Right lung (tissue), 5 donors: ENCODE results near the gene ZNF318. TPM values are rescaled to one million over a fixed set of nuclear protein-coding genes. Genes with fewer than 3 reads are reported as not detected.
"Not testable (repeated sequence)": the region's sequence is repeated elsewhere in the genome, so short reads cannot be mapped to it uniquely, and the experiment has no call there.

ENCODE experiments used
- DNase-seq, 2 donors: peaks; one replicate each; pipeline ENCODE4 v3.0.0-alpha.2; 2013
- polyA plus RNA-seq, 5 donors: library from polyadenylated mRNA; unstranded; fragments of 120-200 nt; gene quantifications; one replicate each; pipeline versions ENCODE4 v1.2.1 to v1.2.3, GENCODE V29; 2013; ENCODE audit warnings: inconsistent platforms in 1 of 5, low replicate concordance in 1 of 5; ENCODE audit not compliant: insufficient read length in 5 of 5, insufficient read depth in 1 of 5

Gene ZNF318
- polyA plus RNA-seq, 5 donors: 25.8 to 35.4 (median 31.6) TPM

DNA sequence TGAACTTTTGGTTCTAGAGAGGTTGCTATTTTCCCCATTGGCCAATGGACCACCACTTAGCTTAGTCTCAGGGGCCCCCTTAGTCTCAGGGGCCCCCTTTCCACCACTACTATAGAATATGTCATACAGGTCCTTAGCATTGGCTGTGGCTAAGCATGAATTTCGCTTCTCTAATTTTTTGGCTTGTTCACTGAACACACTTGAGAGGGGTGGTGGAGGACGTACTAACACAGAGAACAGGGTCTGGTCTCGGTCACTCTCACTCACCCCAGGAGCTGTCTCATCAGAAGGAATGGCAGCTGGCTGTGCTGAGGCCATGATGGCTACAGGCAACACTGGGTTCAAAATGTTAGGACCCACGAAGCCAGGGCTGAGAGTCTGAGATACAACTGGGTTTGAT lies 30.3 kb downstream of the ZNF318 start:
- DNase-seq: no peak

DNA sequence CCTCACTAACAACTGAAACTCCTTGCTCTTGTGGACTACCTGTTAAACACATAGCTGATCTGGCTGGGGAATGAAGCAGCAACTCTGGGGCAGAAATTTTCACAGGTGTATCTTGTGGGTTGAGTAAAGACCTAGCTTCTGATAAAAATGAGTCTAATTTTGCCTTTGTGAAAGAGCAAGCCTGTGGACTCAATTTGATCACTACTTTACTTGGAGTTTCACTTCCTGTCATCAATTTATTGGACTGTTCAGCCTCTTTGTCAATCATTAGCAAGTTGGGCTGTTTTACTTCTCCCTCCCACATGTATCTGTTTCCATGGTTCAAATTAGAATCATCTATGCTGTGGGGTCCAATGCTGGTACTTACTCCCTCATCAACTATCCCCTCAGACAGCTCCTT lies 31.2 kb downstream of the ZNF318 start:
- no peak for DNase-seq

DNA sequence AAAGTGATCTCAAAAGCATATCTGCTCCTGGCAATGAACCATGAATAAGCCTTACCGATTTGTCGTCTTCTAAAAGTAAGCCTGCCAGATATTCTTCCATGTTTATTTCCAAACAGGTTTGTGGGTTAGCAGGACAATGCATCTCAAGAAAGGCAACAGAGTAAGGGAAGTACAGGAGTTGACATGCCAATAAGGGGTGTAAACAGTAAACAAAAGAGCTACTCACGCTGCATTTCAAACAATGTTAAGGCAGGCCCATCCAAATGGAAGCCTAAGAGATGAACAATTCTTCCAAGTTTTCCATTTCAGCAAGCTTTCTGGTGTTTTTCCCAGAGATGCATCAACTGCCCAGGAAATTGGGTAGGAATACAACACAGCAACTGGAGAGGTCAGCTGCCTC lies 33.1 kb downstream of the ZNF318 start:
- DNase-seq: no peak

DNA sequence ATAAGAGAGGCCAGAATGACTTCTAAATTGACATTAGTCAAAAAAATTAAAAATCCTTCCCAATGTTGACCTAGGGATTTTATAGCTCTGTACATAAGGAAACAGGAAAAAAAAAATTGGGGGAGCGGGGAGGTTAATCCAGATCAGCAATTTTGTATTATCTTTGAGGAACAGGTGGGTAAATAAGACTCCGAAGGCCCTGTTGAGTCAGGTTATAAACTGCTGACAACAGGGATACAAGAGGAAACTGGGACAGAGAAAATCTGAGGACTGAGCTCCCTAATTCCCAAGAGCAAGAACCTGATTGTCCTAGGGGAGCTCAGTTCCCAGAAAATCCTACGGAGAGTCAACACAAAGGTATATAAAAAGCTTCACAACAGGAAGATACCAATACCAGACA lies 34.0 kb downstream of the ZNF318 start:
- DNase-seq: no peak

DNA sequence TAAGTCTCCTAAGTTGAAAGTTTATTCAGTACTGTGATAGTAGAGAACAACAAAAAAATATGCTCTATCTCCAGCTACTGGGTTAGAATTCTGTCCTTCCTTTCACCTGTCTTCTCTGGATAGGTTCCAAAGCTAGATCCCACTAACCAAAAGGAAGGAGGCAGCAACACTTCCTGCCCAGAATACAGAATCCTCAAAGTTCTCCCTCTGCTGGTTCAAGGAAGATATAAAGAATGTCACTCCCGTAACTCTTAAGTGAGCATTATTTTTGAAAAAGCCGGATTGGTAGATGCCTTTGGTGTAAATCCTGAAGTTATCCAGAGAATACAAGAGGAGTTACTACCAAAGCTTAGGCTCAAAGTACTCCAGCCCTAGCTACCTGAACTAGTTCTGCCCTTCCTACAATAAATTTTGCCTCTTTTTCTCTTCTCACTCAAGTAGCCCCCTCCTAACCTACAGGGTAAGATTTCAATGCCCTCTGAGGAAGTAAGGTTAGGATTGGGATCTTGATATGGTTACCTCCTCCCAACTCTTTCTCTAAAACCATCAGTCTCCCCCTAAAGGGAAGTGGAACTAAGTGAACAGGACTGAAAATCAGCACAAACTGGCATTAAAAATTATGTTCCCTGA lies 34.9 kb downstream of the ZNF318 start:
- DNase-seq: peak; percentile 26 to 30

DNA sequence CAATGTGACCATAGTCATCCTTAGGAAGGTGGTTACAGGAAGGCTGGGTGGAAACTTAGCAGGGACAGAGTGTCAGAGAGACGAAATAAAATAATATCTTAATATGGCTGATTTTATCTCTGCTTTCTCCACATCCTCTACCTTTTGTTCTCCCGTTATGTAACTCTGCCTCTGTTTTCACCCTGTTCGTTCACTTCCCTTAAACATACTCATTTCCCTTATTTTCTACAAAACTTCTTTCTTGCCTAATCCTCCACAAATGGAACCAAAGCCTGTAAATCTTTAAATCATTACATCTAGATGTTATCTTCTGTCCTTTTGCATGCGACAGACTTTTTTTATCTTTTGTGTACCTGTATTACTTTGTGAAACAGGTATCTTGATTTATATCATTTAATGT lies 37.6 kb downstream of the ZNF318 start:
- DNase-seq: no peak

DNA sequence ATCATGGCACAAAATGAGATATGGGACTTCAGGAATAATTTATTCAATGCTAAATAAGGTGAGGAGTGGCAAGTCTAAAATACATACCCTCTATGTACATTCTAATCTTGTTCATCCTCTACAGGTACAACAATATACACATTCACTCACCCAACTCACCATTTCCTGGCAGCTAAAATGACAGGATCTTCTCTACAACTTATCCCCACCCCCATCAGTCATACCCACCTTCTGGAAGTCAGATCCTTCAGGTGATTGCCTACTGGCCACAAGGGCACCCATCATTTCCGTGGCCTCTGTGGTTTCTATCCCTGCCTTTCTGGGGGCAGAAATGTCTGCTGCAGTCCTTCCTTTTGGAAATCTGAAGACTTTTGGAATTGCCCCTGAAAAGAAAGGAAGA lies 38.0 kb downstream of the ZNF318 start:
- no peak for DNase-seq

DNA sequence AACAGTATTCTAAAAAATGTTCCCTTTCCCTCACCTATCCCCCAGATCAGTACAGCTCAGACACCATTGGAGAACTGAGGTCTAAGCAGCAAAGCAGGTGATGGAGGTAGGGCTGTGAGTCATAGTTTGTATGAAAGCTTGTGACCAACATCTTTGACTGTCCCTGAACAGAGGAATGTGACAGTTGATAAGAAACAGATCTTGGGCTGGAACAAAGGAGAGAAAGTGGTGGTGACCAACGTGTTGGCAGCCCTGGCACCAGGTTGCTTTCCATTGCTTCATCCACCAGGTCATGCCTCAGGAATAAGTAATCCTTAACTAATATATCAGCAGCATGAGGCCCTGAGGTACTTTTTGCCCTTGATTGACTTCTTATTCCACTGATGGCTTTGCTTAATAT lies 40.9 kb downstream of the ZNF318 start:
- DNase-seq: no peak

DNA sequence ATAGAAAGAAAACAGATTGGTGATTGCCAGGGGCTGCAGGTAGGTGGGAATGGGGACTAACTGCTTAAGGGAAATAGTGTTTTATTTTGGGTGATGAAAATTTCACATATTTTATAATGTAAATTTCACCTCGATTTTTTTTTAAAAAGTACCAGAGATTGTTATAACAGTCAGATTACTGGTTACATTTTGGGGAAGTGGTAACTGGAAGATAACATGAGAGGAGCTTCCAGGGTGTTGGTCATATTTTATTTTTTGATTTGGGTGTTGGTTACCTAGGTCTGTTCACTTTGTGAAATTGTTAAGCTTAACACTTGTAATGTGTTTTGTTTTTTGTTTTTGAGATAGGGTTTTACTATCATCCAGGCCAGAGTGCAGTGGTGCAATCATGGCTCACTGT lies 43.6 kb downstream of the ZNF318 start:
- no peak for DNase-seq

DNA sequence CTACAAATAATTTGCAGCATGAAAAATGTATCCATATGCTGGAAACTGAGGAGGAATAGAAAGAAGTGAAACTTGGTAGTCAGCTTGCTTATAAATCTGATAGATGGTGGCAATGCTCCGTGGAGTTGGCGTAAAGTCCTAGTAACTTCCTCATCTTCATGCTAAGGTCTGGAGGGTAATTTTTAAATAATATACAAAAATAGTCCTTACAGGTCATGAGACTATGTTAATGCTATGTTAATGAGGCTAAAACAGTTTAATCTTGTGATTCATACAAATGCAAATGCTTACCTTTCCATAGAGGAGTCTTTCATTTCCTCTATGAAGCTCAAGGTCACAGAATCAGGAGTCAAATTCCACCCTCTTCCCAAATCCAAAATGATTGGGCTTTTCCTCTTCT lies 51.4 kb downstream of the ZNF318 start:
- no peak for DNase-seq

DNA sequence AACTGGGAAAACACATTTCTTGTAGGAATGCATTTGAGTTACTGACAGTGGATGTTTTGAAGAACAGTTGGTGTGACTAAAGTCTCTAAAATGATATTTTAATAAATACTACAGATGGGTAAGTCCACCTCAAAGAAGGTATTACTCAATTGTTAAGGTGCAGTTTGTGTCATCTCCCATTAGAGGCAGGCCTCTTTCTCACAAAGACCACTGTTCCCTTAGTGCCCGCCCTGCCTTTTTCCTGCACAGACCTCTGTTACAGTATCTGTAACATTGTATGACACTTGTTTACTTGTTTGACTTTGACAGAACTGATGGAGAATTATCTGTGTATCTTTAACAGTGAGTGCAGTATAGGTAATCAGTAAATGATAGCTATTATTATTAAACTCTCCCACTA lies 55.6 kb downstream of the ZNF318 start:
- no peak for DNase-seq

DNA sequence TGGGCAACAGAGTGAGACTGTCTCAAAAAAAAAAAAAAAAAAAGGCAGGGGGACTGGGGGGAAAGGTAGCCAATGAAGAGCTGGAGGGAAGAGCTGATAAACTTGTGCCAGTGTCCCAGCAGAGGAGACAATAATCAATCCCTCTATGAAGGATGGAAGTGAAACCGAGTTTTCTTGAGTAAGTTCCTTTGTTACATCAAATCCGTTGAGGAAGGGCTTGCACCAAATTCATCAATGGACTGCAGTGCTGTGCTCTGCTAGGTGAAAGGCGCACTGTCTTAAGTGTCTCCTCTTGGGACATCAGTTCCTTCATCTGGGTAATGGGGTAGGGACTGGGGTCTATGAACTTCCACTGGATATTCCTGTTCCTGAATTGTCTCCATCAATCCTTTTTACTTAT lies 57.8 kb downstream of the ZNF318 start:
- no peak for DNase-seq

DNA sequence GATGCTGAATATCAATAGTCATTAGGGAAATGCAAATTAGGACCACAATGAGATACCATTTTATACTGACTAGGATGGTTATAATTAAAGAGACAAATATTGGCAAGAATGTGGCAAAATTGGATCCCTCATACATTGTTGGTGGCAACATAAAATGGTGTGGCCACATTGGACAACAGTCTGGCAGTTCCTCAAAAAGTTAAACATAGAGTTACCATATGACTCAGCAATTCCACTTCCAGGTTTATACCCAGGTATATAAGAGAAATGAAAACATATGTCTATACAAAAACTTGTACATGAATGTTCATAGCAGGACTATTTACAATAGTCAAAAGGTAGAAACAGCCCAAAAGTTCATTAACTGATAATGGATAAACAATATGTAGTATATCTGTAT lies 58.8 kb downstream of the ZNF318 start:
- DNase-seq: no peak

DNA sequence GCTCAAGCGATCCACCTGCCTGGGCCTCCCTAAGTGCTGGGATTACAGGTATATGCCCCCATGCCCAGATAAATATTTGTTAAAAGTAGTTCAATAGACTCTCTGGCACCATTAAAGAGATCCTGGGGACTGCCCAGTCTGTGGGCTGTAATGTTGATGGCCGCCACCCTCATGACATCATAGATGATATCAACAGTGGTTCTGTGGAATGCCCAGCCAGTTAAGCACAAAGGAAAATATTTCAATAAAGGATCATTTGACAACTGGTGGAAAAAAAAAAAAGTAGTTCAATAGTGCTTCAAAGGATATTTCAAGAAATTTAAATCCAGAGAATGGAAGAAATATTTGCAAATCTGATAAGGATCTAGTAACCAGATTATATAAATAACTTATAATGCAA lies 59.3 kb downstream of the ZNF318 start:
- DNase-seq: no peak

DNA sequence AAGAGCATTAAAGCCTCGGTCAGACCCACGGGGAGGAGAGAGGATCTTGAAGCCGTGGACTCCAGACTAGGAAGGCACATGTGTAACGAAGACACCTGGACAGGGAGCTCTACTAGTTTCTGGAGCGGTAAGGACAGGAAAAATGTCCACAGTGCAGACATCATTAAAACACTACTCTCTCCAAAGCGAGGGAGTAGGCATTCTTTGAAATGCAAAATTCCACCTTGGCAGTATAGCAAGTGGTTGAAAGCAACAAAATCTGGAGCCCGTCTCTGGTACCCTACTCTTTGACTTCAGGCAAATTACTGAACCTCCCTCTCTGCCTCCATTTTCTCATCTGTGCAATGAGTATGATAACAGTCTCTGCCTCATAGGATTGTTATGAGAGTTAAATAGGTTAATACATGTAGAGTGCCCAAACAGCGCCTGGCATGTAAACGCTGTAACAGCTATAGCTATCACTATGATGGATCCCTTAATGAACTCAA lies 60.4 kb downstream of the ZNF318 start:
- no peak for DNase-seq

DNA sequence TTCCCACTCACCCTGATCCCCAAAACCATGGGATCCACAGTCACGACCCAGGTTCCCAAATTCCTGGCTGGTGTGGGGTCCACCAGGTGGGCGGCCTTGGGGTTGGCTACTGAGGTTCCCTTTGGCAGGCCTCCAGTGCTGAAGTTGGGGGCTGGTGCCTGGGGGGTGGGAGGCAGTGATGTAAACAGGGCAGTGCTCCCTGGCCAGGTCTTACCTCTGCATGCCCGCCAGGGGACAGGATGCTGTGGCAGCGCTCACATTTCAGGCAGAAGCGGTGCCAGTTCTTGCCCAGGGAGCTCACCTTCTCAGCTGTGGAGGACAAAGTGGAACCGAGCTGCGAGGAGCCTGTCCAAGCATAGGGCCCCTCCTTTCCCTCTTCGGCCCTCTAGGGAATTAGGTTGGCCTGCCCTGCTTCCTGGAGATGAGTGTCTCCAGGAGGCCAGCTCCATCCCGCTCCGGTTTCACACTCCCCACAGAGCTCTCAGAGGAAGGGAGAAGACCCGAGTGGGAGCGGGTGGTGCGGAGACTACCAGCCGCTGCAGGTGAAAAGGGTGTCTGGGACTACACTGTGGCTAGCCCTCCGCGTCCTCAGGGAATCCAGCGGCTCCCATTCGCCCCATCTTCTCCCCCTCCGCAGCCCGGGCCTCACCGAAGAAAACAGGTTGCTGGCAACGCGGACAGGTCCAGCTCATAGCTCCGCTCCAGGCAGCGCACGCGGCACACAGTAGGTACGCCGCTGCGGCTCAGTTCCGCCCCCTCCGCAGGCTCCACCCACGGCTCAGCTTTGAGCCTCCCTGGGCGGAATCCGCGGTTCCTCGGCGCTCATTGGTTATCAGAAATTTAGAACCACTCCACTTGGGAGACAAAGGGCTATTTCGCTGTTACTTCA lies 61.1 kb downstream of the ZNF318 start, which contains the start of gene CRIP3:
Gene CRIP3, minus strand, starts transcription at position 726 of the 889 bp plus-strand sequence. Its CDS starts 34 bp downstream, at position 692.
- no peak for DNase-seq

DNA sequence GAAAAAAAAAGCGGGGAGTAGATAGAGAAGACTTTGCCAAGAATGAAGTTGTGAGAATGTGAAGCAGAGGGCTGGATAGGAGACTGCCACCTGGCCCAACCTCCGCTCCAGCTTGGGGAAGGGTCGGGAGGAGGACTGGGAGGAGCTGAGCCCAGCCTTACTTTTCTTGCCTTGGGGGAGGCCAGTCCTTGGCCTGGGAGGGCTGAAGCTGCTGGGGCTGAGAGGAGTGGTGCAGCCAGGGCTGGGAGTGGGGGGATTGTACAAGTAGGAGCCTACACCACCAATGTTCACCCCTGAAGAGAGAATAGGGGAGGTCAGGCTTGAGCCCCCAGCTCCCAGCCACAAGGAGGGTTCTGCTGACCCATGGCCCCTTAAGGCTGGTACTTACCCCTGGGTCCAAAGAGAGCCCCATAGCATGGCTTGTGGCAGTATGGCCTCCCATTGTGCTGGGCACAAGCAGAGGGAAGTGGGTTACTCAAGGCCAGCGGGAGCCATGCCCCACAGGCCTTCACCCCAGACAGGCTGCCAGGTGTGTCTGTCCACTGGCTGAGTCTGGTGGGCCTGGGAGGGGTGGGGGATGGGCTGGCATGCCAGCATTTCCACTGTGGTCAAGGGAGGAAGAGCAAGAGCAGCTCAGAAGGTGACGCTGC lies 61.9 kb downstream of the ZNF318 start:
- DNase-seq: no peak

DNA sequence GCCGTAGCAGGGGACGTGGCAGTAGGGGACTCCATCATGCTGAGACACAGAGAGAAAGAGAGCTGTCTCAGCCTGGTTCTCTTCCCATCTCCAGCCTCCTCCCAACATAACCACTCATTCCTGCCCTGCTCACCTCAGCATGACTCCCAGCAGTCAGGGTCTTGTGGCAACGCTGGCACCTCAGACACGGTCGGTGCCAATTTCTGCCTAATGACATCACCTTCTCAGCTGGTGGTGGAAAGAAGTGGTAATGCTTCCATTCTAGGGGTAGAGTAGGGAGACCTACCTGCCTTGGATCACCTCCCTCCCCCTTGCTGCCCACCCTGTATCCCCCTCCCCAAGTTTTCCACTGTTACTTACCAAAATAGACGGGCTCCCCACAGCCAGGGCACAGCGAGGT lies 63.4 kb downstream of the ZNF318 start:
- no peak for DNase-seq

DNA sequence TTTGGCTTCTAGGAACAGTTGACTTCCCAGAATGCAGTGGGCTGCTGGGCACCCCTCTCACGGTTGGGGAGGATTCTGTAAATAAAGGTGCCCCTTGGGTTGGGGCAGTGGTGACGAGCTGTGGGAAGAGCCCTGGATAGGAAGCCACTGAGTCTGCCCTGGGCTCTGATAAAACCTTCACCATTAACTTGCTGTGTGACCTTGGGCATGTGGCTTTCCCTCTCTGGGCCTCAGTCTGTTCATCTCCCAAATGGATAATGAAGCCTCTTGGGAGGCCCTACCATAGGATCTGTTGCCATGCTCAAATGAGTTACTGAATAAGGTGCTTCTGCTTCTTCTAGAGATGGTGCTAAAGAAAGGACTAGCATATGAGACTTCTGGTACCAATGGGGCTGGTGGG lies 64.6 kb downstream of the ZNF318 start:
- DNase-seq: no peak

DNA sequence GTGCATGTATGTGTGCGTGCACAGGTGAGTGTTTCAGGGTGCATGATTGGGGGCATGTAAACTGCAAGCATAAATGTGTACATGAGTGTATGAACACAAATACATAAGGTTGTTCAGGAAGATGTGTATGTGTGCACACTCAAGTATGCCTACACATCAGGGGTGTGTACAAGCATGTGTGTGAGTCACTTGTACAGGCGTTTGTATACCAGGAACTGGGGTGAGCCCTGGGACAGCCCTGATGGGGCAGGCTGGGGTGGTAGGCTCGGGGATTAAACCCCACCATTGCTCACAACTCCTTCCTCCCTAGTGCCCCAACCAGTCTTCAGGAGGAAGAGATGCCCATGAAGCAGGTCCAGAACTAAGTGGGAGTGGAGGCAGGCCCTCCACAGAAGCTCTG lies 65.1 kb downstream of the ZNF318 start:
- no peak for DNase-seq

DNA sequence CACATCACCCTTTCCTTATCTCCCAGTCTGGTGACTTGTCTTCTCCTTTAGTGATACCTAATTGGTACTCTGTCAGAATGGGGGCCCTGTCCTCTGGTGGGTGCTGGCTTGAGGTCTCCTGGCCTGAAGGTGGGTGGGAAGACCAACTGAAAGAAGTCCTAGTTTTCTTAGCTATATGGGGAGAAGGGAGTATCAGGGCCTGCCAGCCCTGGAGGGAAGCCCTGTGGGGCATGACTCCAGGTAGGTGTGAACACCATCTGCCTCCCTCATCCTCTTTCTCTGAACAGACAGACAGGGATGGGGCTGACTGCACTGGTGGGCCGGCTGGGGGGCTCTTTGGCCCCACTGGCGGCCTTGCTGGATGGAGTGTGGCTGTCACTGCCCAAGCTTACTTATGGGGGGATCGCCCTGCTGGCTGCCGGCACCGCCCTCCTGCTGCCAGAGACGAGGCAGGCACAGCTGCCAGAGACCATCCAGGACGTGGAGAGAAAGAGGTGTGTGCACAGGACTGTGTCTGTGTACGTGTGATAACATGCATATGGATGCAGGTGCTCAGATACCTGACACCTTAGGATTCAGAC lies 65.6 kb downstream of the ZNF318 start:
- DNase-seq: no peak

DNA sequence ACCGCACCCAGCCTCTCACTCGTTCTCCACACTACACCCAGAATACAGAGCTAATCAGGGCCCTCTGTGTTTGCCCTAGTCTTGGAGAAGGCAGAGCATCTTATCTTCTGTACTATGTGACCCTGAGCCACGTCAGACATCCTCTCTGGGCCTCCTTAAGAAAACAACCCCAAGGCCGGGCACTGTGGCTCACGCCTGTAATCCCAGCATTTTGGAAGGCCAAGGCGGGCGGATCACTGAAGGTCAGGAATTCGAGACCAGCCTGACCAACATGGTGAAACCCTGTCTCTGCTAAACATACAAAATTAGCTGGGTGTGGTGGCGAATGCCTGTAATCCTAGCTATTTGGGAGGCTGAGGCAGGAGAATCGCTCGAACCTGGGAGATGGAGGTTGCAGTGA lies 66.4 kb downstream of the ZNF318 start:
- DNase-seq: not testable (repeated sequence)
